GM19328 (cell line): ENCODE data around the gene TULP3.

Source experiments
- ATAC-seq: cut with Tn5 transposase; IDR thresholded peaks from one replicate; pipeline ENCODE4 v1.9.1; 2021; ENCODE audit warnings: mild to moderate bottlenecking, moderate library complexity; ENCODE audit not compliant: unreplicated experiment

TULP3 gene

DNA sequence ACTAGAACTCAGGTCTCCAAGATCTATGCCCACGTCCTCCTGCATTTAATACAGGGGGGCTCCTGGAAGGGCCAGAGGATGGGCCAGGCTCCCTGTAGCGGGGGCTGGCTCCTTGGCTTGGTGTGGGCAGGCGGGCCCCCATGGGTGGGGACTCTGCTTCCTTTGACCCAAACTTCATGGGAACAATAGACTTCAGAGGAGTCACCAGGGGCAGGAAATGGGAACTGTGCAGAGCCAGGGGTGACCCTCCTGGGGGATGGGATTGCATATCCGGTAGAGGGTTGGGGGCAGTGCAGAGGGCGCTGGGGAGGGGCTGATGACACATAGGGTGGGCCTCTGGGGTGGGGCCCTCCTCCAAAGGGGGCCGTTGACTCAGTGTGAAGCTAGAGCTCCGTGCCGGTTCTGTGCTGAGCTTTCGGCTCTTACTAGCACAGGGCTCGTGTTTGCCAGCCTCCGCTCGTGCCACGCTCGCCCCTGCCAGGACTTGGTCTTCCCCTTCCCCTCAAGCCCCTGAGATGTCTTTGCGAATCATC lies 73.1 kb downstream of the TULP3 start:
- no peak for ATAC-seq

DNA sequence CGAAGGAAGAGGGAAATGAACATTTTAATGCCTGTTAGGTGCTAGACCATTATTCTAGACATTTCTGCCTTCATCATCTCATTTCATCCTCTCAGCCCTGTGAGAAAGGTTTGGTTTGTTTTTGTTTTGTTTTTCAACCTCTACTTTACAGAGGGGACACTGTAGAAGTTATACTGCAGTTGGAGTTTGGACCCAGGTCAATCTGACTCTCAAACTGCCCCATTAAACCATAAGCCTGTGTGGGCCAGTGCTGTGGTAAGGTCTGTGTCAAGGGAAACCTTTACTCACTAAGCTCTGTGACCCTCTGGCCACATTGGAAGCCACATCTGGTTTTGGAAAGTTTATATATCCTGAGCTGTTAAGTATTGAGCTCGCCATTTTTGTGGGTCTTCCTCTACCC lies 77.0 kb downstream of the TULP3 start:
- no peak for ATAC-seq

DNA sequence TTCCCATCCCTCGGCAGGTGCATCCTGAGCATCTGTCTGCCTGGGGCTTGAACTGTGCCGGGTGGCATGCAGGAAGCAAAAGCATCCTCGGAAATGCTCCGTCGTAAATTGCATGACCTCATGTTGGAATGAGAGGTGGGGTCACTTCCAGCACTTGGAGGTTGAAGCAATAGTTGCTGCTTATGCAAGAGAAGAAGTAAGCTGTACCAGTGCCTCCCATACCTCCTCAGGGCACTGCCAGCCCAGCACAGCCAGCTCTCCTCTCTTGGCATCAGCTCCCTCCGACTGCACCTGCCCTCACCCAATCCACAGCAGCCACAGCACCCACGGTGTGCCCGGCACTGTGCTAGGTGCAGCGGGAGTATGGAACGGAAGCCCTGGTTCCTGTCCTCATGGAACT lies 80.1 kb downstream of the TULP3 start:
- no peak for ATAC-seq

DNA sequence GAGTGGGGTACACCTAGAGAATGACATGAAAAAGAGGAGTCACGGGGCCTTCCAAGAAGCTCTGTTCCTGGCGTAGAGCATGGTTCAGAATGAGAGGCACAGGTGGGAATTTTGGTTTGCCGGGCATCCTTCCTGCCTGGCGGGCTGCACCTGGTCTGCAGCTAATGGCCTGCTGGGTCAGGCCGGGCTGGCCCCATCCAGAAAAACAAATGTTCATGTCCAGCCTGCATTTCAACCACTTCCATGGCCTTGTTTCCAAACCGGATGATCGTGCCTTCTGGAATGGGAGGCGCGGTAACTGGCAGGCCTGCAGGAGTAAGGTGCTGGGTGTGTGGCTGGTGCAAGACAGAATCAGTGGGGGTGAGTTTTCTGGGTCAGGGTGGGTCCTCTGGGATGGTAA lies 82.9 kb downstream of the TULP3 start:
- ATAC-seq: no peak

DNA sequence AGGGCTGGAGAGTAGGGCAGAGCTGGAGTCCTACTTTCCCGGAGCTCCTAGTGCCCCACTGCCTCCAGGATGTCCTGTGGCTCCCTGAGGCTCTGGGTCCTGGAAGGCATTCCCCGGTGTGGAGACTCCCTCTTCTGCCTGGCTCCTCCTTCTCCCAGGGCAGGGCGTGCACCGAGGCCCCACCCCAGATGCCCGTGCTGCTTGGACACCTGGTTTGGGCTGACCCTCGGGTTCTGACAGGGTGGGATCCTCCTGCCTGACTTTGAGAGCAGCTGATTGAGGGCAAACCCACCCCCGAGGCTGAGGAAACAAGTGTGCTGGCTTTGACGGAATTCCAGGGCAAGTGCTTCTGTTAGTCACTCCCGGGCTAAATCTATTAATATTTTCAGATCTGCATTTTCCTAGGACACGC lies 83.9 kb downstream of the TULP3 start:
- no peak for ATAC-seq

DNA sequence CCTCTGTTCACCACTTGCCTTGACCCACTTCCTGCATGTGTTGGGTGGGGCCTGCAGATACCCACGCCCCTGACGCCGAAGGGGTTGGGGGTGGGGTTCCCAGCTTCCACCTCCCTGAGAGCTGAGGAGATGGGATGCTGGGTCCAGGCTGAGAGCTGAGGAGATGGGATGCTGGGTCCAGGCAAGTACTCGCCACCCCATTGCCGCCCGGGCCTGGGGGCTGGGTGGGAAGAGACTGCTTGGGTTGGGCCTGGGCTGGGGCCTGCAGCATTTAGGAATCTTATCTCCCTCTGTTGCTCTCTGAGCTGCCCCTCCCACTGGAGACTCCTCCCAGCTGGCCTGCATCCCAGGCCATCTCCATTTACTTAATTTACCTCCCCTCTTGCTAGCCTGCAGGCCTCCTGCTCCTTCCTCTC lies 85.9 kb downstream of the TULP3 start:
- ATAC-seq: no peak

DNA sequence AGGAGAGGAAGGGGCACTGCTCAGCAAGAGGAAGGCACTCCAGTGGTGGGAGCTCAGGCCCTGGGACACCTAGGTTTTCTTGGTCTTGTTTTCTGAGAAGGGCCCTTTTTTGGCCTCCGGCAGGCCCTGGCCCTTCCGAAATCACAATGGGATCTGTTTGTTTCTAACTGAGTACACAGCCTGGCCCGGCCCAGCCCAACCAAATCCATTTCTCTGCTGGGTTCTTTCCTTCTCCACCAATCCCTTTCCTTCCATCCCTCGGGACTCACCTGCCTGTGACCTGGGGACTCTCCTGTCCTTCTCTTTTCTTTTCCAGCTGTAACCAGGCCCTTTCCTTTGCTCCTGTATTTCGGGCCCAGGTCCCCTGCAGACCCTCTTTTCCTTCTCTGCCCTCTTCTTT lies 87.1 kb downstream of the TULP3 start:
- ATAC-seq: no peak

DNA sequence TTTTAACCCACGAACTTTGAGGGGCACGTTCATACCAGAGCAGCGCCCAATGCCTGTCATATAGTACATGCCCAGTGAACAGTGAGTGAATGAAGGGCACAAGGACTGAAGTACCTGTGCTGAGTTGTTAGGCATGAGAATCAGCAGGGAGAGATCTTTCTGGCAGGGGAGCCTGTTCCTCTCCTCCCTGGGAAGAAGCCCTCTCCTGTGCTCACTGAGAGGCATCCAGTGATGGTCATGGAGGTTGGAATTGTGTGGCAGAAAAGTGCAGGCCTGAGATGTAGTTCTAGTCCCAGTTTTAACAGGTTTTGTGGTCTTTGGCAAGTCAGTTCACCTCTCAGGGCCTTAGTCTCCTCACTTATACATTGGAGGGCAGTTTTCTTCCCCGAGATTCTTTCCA lies 89.1 kb downstream of the TULP3 start:
- no peak for ATAC-seq

DNA sequence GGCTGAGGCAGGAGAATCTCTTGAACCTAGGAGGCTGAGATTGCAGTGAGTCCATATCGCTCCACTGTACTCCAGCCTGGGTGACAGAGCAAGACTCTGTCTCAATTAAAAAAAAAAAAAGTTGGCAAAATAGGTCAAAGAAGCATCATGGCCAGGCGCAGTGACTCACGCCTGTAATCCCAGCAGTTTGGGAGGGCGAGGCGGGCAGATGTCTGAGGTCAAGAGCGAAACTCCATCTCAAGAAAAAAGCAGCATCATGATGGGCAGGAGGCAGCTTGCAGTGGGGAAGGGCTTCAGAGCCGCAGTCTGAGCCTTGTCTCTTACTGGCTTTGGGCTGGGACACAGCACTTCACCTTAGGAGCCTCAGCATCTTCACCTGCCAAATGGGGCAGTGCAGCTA lies 89.9 kb downstream of the TULP3 start:
- ATAC-seq: no peak

DNA sequence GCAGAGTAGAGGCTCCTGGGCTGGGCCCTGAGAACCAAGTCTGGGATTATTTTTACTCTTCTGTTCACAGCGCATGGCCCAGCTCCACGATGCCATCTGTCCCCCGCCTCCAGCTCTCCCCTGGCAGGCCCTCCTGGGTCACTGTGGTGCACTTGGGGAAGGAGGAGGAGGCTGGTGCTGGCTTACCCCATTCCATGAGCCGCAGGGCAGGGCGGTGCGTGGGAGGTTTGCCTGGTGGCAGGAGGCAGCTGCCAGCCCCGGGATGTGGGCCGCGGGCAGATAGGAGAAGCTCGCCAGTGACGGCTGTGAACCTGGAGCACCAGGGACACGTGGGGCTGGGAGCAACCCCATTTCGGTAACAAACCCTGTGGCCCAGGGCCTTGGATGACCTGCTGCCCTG lies 91.7 kb downstream of the TULP3 start:
- ATAC-seq: no peak

DNA sequence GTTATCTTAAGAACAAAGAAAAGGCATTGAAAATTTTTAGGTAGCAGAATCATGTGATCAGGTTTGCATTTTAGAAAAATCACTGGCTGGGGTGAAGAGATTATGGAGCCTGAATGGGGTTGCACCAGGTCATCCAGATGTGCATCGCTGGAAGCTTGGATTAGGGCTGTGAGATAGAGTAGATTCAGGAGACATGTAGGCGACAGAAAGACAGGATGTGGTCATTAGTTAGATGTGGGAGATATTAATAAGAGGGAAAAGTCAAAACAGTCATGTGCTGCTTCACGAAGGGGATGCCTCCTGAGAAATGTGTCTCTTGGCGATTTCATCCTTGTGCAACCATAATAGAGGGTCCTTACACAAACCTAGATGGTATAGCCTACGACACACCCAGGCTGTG lies 93.6 kb downstream of the TULP3 start:
- ATAC-seq: no peak

DNA sequence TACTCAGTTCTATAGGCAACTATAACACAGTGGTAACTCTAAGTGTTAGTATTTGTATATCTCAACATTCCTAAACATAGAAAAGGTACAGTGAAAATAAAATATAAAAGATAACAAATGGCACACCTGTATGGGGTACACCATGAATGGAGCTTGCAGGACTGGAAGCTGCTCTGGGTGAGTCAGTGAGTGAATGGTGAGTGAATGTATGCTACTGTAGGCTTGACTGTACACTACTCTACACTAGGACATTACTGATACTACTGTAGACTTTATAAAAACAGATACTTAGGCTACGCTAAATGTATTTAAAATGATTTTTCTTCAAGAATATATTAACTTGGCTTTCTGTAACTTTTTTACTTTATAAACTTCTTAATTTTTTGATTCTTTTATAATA lies 94.0 kb downstream of the TULP3 start:
- ATAC-seq: no peak

DNA sequence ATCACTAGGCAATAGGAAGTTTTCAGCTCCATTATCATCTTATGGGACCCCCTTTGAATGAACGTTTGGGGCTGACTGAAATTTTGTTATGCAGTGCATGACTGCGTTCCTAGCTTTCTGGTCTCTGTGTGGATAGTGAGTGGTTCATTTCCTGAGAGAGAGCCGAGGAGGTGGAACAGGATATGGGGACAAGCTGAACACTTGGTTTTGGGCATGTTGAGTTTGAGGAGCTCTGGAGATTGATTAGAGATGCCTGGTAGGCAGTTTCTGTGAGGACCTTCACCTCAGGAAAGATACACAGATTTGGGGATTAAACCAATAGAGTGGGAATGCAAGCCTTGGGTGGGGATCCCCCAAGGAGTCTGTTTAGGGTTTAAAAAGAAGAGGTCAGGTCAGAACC lies 96.2 kb downstream of the TULP3 start:
- ATAC-seq: no peak

DNA sequence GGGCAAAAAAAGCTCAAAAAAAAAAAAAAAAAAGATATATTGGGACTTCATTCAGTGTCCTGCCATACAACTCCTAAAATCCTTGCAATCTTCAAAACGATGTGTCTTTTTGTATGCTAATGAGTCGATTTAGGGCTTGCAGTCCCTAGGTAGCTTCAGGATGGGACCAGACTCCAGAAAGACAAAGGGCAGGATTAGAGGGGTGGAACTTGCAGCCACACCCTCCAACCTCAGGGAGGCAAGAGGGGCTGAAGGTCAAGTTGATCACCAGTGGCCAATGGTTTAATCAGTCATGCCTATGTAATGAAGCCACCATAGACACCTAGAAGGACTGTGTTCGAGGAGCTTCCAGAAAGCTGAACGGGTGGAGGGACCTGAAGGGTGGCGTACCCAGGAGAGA lies 97.8 kb downstream of the TULP3 start:
- no peak for ATAC-seq
